Measurements from ENCODE around the gene NDUFV3. TPM values are rescaled to one million over a fixed set of nuclear protein-coding genes. Genes with fewer than 3 reads are reported as not detected.

NDUFV3 gene
- total and polyA plus RNA-seq, 2 of the 8 experiments (the other 6 are each of a cell fraction or from before 2014, with no cell fraction given): 17.0 to 44.4 TPM

DNA sequence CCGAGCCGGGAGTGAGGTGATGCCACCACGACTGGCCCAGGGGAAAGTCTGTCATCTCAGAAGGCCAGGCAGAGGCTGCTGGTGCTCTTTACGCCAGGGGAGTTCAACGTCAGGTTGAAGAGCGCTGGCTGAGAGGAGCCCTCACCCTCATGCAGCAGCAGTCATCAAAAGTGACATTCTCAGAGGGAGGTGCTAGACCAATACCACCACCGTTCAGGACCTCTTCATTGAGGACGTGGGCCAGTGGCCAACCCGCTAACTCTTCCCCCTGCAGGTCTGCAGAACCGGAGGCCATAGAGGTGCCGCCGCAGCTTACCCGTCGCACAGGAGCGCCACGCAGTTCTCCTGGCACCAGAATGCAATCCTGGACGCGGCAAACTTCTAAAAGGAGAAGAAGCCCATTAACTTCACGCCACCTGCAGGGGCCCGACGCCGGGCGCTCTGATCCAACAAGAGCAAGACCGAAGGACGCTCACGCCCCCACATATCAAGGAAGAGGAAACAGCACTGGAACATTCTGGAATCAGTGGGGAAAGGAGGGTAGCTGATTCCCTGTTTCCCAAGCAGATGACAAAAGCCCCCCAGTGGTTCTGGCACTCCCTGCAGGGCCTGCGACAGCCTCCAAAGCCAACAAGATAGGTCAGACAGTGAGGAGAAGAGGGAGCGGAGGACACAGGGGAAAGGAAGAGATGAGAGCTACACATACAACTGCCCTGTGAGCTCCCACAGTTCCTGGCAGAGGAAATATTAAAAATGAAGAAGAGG is 38.7 kb upstream of the NDUFV3 start (continued):
- TF ChIP-seq SIRT6 (IDR thresholded peaks at IDR 0.05; ENCODE audit: low read length) (no peak), KDM5A (IDR thresholded peaks at IDR 0.05; ENCODE audit: low read length) (no peak), NANOG (IDR thresholded peaks at IDR 0.05; ENCODE audit: insufficient read depth, low read depth, low read length, poor library complexity, severe bottlenecking) (no peak), SP2 (IDR thresholded peaks at IDR 0.05; ENCODE audit: low read length) (no peak), CBX5 (IDR thresholded peaks at IDR 0.05; ENCODE audit: low read depth, low read length) (no peak), SP4 (IDR thresholded peaks at IDR 0.05; ENCODE audit: low read length) (no peak)

Measured in H1 (cell line).